ENCODE measurements around the gene PUS10.
"Not testable (repeated sequence)": the region's sequence is repeated elsewhere in the genome, so short reads cannot be mapped to it uniquely, and the experiment has no call there.

PUS10 gene

DNA sequence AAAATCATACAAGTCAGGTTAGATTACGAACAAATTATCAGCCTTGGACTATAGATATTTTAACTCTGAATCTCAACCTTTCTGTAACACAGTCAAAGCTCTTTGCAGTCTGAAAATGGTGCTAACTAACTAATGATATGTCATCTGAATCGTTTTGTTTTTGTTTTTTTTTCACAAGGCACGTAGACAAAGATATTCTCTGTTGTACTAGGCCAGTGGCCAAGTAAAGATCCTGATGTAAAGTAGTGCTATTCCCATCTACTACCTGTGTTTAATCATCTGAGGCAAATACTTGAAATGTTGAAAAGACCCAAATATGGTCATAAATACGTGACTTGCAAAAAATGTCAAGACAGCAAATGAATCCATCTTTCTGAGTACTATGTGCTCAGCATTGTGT lies 71.0 kb downstream of the PUS10 start:
- H3K36me3 Mint-ChIP-seq = peaks cover 15% of the 10 kb centered on the region
- H3K9me3 Mint-ChIP-seq (ENCODE audit: low read depth) = no peaks in the 10 kb centered on the region
- H3K27ac Mint-ChIP-seq = no peak overlapping the region
- H3K4me3 Mint-ChIP-seq = no peak overlapping the region
- peaks cover 16% of the 10 kb centered on the region for H3K4me1 Mint-ChIP-seq (ENCODE audit: low read depth)
- no peaks in the 10 kb centered on the region for H3K27me3 Mint-ChIP-seq

DNA sequence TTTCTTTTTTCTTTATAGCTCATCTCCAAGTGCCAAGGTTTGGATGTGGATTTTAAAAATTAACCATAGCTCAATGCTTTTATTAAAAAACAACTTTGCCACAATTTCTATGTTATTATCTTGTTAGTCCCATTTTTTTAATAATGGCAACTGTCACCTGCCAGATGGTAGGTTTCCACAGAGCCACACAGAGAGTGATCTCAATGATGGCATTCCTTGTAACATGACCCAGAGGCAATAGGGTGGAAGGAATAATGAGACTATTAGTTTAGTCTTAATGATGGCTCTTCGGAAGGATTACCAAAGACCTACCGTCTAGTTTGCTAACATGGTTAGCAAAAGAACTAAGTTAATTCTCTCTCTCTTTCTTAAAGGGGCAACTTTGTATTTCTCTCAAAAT lies 72.7 kb downstream of the PUS10 start:
- Mint-ChIP-seq H3K27me3 (no peaks in the 10 kb centered on the region), H3K4me1 (ENCODE audit: low read depth) (peaks cover 14% of the 10 kb centered on the region), H3K4me3 (no peak overlapping the region), H3K9me3 (ENCODE audit: low read depth) (no peaks in the 10 kb centered on the region), H3K27ac (no peak overlapping the region), H3K36me3 (peaks cover 12% of the 10 kb centered on the region)

DNA sequence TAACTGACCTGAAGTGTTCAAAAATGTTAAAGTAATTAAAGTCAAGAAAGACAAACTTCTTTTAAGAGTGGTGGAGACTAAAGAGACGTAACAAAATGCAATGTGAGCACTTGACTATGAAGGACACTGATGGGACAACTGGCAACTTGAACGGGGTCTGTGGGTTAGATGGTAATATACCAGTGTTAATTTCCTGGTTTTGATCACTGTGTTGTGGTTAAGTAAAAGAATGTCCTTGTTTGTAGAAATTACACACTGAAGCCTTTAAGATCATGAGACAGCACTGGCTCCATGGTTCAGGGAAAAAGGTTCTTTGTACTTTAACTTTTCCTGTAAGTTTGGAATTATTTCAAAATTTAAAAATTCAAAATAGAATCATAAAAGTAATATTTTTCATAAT lies 78.4 kb downstream of the PUS10 start:
- Mint-ChIP-seq H3K27ac (peak overlapping the region; percentile 18), H3K4me1 (ENCODE audit: low read depth) (peaks cover 11% of the 10 kb centered on the region), H3K36me3 (peaks cover 31% of the 10 kb centered on the region), H3K4me3 (no peak overlapping the region), H3K27me3 (no peaks in the 10 kb centered on the region), H3K9me3 (ENCODE audit: low read depth) (no peaks in the 10 kb centered on the region)

DNA sequence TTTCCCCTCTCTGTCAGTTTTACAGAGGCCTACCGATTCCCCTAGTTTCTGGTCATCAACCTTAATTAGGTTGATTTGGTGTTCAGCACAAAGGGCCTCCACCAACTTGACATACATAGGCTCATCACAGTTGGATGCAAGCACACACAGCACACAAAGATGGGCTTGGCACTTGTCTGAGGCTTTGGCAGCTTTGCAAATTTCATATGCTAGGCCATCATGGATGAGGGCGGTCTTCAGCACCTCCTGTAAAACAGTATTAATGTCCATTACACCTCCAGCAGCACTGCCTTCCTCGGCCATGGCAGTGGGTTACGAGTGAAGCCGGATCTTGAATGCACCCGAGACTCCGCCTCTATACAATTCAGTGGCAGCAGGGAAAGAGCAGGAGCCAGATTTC lies 79.8 kb downstream of the PUS10 start:
- Mint-ChIP-seq H3K27me3 (no peaks in the 10 kb centered on the region), H3K9me3 (ENCODE audit: low read depth) (no peaks in the 10 kb centered on the region), H3K4me3 (no peak overlapping the region), H3K27ac (no peak overlapping the region), H3K4me1 (ENCODE audit: low read depth) (peaks cover 11% of the 10 kb centered on the region), H3K36me3 (peaks cover 28% of the 10 kb centered on the region)

DNA sequence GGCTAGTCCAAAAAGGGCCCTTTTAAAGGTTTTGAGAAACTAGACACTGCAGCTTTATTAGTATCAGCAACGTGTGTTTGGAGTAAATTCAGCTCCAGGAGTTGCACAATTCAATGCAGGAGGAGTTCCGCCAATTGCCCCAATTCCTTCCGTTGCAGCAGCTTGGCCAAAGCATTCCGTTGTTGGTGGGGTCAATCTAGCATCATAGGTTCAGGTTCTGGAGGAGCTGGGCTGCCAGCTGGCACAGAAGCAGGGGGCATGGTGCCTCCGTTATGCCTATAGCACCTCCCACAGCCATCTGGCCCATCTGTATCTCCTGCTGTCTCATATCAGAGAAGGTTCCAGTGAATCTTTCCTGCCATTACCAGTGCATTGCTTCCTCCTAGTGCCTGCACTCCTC lies 81.3 kb downstream of the PUS10 start:
- Mint-ChIP-seq H3K4me3 (no peak overlapping the region), H3K4me1 (ENCODE audit: low read depth) (peaks cover 11% of the 10 kb centered on the region), H3K36me3 (peaks cover 28% of the 10 kb centered on the region), H3K27ac (no peak overlapping the region), H3K27me3 (no peaks in the 10 kb centered on the region), H3K9me3 (ENCODE audit: low read depth) (no peaks in the 10 kb centered on the region)

DNA sequence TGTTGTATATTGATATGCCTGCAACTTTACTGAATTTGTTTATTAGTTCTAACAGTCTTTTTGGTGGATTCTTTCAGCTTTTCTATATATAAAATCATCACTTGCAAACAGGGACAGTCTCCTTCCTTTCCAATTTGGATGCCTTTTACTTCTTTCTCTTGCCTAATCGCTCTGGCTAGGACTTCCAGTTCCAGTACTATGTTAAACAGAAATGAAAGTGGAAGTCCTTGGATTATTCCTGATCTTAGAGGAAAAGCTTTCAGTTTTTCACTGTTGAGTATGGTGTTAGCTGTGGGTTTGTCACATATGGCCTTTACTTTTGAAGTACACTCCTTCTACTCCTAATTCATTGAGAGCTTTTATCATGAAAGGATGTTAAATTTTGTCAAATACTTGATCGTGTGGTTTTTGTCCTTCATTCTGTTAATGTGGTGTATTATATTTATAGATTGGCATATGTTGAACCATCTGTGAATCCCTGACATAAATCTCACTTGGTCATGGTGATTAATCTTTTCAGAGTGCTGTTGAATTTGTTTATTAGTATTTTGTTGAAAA lies 83.8 kb downstream of the PUS10 start:
- H3K36me3 Mint-ChIP-seq = peaks cover 28% of the 10 kb centered on the region
- H3K4me3 Mint-ChIP-seq = no peak overlapping the region
- H3K4me1 Mint-ChIP-seq (ENCODE audit: low read depth) = peaks cover 9% of the 10 kb centered on the region
- no peaks in the 10 kb centered on the region for H3K27me3 Mint-ChIP-seq
- H3K27ac Mint-ChIP-seq = peak overlapping the region; percentile 50
- no peaks in the 10 kb centered on the region for H3K9me3 Mint-ChIP-seq (ENCODE audit: low read depth)

DNA sequence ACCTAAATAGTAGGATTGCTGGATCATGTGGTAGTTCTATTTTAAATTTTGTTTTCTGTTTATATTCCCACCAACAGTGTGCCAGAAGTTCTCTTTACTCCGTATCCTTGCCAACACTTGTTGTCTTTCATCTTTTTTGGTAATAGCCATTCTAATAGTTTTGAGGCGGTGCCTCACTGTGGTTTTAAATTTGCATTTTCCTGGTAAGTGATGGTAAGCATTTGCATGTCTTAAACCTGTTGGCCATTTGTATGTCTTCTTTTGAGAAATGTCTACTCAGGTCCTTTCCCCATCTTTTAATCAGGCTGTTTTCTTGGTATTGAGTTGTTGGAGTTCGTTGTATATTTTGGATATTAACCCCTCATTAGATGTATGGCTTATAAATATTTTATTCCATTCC lies 85.1 kb downstream of the PUS10 start:
- H3K4me3 Mint-ChIP-seq = no peak overlapping the region
- H3K4me1 Mint-ChIP-seq (ENCODE audit: low read depth) = peaks cover 5% of the 10 kb centered on the region
- H3K27me3 Mint-ChIP-seq = no peaks in the 10 kb centered on the region
- no peaks in the 10 kb centered on the region for H3K9me3 Mint-ChIP-seq (ENCODE audit: low read depth)
- peaks cover 19% of the 10 kb centered on the region for H3K36me3 Mint-ChIP-seq
- H3K27ac Mint-ChIP-seq = no peak overlapping the region

DNA sequence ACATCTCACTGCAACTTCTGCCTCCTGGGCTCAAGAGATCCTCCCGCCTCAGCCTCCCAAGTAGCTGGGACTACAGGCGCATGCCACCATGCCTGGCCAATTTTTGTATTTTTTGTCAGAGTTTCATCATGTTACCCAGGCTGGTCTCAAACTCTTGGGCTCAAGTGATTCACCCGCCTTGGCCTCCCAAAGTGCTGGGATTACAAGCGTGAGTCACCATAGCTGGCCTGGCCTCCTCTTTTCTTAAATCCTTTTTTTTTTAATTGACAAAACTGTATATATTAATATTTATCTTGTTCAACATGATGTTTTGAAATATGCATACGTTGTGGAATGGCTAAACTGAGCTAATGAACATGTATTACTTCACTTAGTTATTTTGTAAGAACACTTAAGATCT lies 86.0 kb downstream of the PUS10 start:
- H3K36me3 Mint-ChIP-seq = peaks cover 25% of the 10 kb centered on the region
- not testable (repeated sequence) for H3K27me3 Mint-ChIP-seq; H3K4me3 Mint-ChIP-seq; H3K4me1 Mint-ChIP-seq (ENCODE audit: low read depth); H3K9me3 Mint-ChIP-seq (ENCODE audit: low read depth); H3K27ac Mint-ChIP-seq

DNA sequence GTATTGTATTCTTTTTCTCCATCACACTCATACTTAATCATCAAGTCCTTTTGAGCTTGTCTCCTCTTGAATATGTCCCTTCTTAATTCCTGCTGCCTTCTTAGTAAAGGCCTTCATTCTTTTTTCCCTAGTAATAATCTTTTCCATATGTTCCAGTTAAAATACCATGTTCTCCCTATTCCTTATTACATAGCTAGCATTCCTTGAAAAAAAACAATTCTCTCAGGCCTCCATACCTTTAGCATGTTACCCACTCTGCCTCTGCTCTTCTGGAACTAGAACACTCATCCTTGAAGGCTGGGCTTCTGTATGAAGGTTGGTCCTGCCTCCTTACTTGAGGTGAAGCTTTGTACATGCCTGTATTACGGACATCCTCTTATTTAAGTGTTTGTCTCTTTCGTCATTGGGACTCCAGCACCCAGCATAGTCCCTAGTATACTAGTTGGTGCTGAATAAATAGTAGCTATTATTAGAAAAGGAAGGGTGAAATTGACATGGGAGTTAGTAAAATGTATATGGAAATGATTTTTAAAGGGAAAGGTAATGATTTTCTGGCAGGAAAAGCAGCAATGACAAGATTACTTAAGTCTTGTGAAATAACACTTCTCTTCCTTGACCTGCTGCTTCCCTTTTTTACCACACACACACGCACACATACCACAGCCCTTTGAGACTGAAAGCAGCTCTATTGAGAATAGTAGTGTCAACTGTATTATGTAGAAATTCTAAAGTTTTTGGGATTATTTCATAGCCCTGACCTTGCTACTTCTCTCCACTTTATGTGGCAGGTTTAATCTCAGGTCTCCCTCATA lies 91.1 kb downstream of the PUS10 start:
- H3K9me3 Mint-ChIP-seq (ENCODE audit: low read depth) = no peaks in the 10 kb centered on the region
- peaks cover 38% of the 10 kb centered on the region for H3K36me3 Mint-ChIP-seq
- H3K4me3 Mint-ChIP-seq = no peak overlapping the region
- no peaks in the 10 kb centered on the region for H3K27me3 Mint-ChIP-seq
- H3K4me1 Mint-ChIP-seq (ENCODE audit: low read depth) = no peaks in the 10 kb centered on the region
- H3K27ac Mint-ChIP-seq = peak overlapping the region; percentile 66

DNA sequence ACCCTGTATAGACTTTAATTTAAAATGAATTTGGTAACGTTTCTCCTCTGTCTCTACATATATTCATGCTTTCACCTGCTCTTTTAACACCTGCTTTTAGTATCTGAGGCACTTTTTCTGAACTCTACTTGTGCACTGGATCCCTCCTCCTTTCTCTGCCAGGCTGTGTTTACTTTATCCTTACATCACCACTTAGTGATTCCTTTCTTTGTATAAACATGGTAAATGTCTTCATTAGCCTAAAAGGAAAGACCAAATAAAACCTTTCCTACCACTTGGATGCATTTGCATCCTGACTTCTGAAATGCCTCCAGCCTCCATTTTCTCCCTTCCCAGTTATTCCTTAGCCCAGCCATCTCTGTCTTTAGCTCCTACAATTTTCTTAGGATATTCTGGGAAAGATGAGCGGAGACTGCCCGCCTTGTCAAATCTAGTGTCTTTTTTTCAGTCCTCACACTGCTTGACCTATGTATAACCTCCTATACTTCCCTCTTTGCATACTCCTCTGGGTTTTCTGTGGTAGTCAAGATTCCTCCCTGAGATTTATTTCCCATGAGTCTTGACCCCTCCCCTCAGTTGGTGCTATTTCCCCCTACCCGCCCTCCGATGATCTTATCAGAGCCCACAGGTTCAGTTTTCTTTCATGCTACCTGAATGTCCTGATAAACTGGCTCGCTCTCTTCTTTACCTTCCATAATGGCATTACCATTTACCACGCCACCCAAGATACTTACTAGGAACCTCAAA lies 91.9 kb downstream of the PUS10 start:
- Mint-ChIP-seq H3K4me1 (ENCODE audit: low read depth) (no peaks in the 10 kb centered on the region), H3K27ac (peak overlapping the region; percentile 66), H3K27me3 (no peaks in the 10 kb centered on the region), H3K4me3 (no peak overlapping the region), H3K9me3 (ENCODE audit: low read depth) (no peaks in the 10 kb centered on the region), H3K36me3 (peaks cover 38% of the 10 kb centered on the region)

DNA sequence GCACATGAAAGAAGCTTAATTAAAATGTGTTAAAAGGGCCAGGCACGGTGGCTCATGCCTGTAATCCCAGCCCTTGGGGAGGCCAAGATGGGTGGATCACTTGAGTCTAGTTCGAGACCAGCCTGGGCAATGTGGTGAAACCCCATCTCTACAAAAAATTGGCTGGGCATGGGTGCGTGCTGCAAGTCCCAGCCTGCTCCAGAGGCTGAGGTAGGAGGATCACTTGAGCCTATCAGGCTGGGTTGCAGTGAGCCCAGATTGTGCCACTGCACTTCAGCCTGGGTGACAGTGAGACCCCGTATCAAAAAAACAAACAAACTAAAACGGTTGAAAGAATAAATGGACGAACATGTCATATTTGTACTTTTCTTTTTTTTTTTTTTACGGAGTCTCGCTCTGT lies 110.7 kb downstream of the PUS10 start:
- H3K27me3 Mint-ChIP-seq = no peaks in the 10 kb centered on the region
- H3K27ac Mint-ChIP-seq = no peak overlapping the region
- H3K4me3 Mint-ChIP-seq = no peak overlapping the region
- H3K9me3 Mint-ChIP-seq (ENCODE audit: low read depth) = no peaks in the 10 kb centered on the region
- peaks cover 18% of the 10 kb centered on the region for H3K4me1 Mint-ChIP-seq (ENCODE audit: low read depth)
- H3K36me3 Mint-ChIP-seq = peaks cover 13% of the 10 kb centered on the region

DNA sequence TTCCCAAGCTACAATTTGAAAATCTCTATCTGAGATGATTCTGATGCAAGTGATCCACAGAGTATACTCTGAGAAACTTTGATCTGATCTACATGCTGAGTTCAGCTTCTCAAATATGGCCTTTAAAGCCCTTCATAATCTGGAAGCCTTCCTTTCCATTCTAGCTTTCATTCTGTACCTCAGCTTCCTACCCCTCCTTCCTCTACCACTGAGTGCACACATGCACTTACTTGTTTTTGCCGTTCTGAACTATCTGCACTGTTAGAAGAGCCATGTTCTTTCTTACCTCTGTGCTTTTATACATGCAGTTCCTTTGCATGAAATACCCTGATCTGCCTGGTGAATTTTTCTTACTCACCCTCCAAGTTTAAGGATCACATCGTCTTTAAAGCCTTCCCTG lies 111.7 kb downstream of the PUS10 start:
- Mint-ChIP-seq H3K4me1 (ENCODE audit: low read depth) (peaks cover 20% of the 10 kb centered on the region), H3K27me3 (no peaks in the 10 kb centered on the region), H3K27ac (peak overlapping the region; percentile 76), H3K4me3 (peak overlapping the region; percentile 28), H3K9me3 (ENCODE audit: low read depth) (no peaks in the 10 kb centered on the region), H3K36me3 (peaks cover 15% of the 10 kb centered on the region)

DNA sequence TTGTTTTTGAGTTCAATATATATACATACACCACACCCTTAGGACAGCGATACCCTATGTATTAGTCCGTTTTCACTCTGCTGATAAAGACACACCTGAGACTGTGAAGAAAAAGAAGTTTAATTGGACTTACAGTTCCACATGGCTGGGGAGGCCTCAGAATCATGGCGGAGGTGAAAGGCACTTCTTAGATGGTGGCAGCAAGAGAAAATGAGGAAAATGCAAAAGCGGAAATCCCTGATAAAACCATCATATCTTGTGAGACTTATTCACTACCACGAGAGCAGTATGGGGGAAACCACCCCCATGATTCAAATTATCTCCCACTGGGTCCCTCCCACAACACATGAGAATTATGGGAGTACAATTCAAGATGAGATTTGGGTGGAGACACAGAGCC lies 112.2 kb downstream of the PUS10 start:
- peak overlapping the region; percentile 48 for H3K4me3 Mint-ChIP-seq
- peaks cover 15% of the 10 kb centered on the region for H3K36me3 Mint-ChIP-seq
- H3K27ac Mint-ChIP-seq = peak overlapping the region; percentile 76
- not testable (repeated sequence) for H3K9me3 Mint-ChIP-seq (ENCODE audit: low read depth); H3K27me3 Mint-ChIP-seq
- peaks cover 20% of the 10 kb centered on the region for H3K4me1 Mint-ChIP-seq (ENCODE audit: low read depth)

DNA sequence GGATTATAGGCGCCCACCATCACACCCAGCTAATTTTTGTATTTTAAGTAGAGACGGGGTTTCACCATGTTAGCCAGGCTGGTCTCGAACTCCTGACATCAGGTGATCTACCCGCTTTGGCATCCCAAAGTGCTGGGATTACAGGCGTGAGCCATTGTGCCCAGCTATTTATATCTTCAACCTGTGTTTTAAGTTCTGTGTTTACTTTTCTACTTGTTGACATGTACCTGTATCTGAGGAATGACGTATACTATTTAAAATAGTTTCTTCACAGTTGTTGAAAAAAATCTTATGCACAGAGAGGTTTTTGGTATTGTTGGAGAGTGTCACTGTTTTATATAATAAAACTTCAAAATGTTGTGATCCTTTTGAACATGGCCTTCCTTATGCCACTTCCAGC lies 116.8 kb downstream of the PUS10 start:
- not testable (repeated sequence) for H3K27me3 Mint-ChIP-seq; H3K9me3 Mint-ChIP-seq (ENCODE audit: low read depth); H3K4me3 Mint-ChIP-seq
- Mint-ChIP-seq H3K27ac (peak overlapping the region; percentile 66), H3K36me3 (peaks cover 27% of the 10 kb centered on the region), H3K4me1 (ENCODE audit: low read depth) (peaks cover 46% of the 10 kb centered on the region)

DNA sequence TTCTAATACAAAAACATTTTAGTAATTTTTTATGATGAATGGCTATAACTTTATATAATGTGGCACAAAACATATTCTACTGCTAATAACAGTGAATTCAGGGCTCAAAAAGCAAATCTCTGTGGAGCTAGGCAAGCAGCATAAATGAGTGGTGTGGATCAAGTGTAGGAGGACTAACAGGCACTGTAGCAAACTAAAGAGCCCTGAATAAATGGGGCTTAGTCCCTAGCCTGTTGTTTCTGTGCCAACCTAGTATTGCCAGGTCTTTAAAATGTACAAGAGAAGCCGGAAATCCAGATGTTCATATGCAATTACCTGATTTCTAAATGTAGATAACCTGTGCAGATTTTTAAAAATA lies 118.2 kb downstream of the PUS10 start:
- Mint-ChIP-seq H3K36me3 (peaks cover 18% of the 10 kb centered on the region), H3K4me3 (peak overlapping the region; percentile 79), H3K27me3 (no peaks in the 10 kb centered on the region), H3K4me1 (ENCODE audit: low read depth) (peaks cover 37% of the 10 kb centered on the region), H3K9me3 (ENCODE audit: low read depth) (no peaks in the 10 kb centered on the region), H3K27ac (peak overlapping the region; percentile 97)
